Naive thymus-derived CD8-positive, alpha-beta T cell (primary cell): ENCODE data around the gene NKAIN2. TPM values are rescaled to one million over a fixed set of nuclear protein-coding genes. Genes with fewer than 3 reads are reported as not detected.

Experiments
- ATAC-seq, 2 donors: fragments of 150-1000 bp; cut with Tn5 transposase in 1 of 2; sonication (Bioruptor Pico), chemical (Tn5 transposase) in 1 of 2; 1 replicate in 1 of 2; 2 replicates in 1 of 2; pipeline ENCODE4 v1.10.0; 2021; ENCODE audit warnings: mild to moderate bottlenecking in 2 of 2, moderate library complexity in 2 of 2
- POLR2A ChIA-PET: fragments of 350-600 bp; sonication (Branson Sonifier 250); formaldehyde crosslinking; loops from one replicate; lab custom pipeline; 2021; ENCODE audit warnings: antibody characterized with exemption; lab: Charles Lee
- DNase-seq, 10 donors: peaks; one replicate each; pipeline versions ENCODE4 v3.0.0 to v3.0.0-alpha.2; 2020 to 2022
- H3K27ac Mint-ChIP-seq, 10 donors: one replicate each; pipeline ENCODE4 v1.8.0; 2020 to 2022; ENCODE audit warnings: mild to moderate bottlenecking in 10 of 10, mixed read lengths in 10 of 10, moderate library complexity in 4 of 10, inconsistent platforms in 1 of 10
- H3K27me3 Mint-ChIP-seq, 5 donors: one replicate each; pipeline ENCODE4 v1.8.0; 2021 to 2022; ENCODE audit warnings: mixed read lengths in 5 of 5
- H3K36me3 Mint-ChIP-seq, 3 donors: one replicate each; pipeline ENCODE4 v1.8.0; 2020 to 2022; ENCODE audit warnings: mixed read lengths in 3 of 3, mild to moderate bottlenecking in 2 of 3, inconsistent platforms in 1 of 3
- H3K4me1 Mint-ChIP-seq, 4 donors: one replicate each; pipeline ENCODE4 v1.8.0; 2021 to 2022; ENCODE audit warnings: mixed read lengths in 4 of 4
- H3K4me3 Mint-ChIP-seq, 10 donors: one replicate each; pipeline ENCODE4 v1.8.0; 2020 to 2022; ENCODE audit warnings: mild to moderate bottlenecking in 10 of 10, mixed read lengths in 10 of 10, moderate library complexity in 6 of 10, inconsistent platforms in 1 of 10
- H3K9me3 Mint-ChIP-seq, 9 donors: one replicate each; pipeline ENCODE4 v1.8.0; 2020 to 2022; ENCODE audit warnings: mixed read lengths in 9 of 9, mild to moderate bottlenecking in 3 of 9, inconsistent platforms in 1 of 9, moderate library complexity in 1 of 9
- polyA plus RNA-seq, 3 donors: library from polyadenylated mRNA; unstranded; fragments of 300-500 nt; fragmentation: Illumina TruSeq; gene quantifications; one replicate each; pipeline ENCODE4 v1.2.3, GENCODE V29; 2021
- total RNA-seq, 8 experiments: library from RNA in 2 of 8; stranded (reverse) in 2 of 8; gene quantifications; one replicate each; pipeline ENCODE4 v1.2.3 and lab custom pipeline; 2021 to 2026

The NKAIN2 gene
- total and polyA plus RNA-seq, 5 experiments from 2014 or later: not detected

- POLR2A ChIA-PET: no interaction called here
- DNase-seq (no peak), ATAC-seq (no peak)
- H3K4me3 Mint-ChIP-seq: no peak overlapping the region
- no peaks in the 10 kb centered on the region for H3K4me1 Mint-ChIP-seq
- no peak overlapping the region for H3K27ac Mint-ChIP-seq
- no peaks in the 10 kb centered on the region for H3K36me3 Mint-ChIP-seq
- peaks cover 0 to 6% (median 0%) of the 10 kb centered on the region in 5 donors for H3K27me3 Mint-ChIP-seq
- H3K9me3 Mint-ChIP-seq: peaks cover 0 to 7% (median 0%) of the 10 kb centered on the region in 9 donors
These were observed 971.5 kb downstream of the NKAIN2 start for GRCh38 chr6:124775121-124775520.

GRCh38 chr6:124777863-124778262 is 974.2 kb downstream of the NKAIN2 start:
- no peaks in the 10 kb centered on the region for H3K4me1 Mint-ChIP-seq
- no peak for DNase-seq
- peaks cover 0 to 15% (median 0%) of the 10 kb centered on the region in 9 donors for H3K9me3 Mint-ChIP-seq
- no peak overlapping the region for H3K27ac Mint-ChIP-seq
- POLR2A ChIA-PET: no interaction called here
- H3K27me3 Mint-ChIP-seq: no peaks in the 10 kb centered on the region
- H3K36me3 Mint-ChIP-seq: no peaks in the 10 kb centered on the region
- H3K4me3 Mint-ChIP-seq: no peak overlapping the region
- no peak for ATAC-seq

GRCh38 chr6:124780623-124781022 is 977.0 kb downstream of the NKAIN2 start:
- no peak for DNase-seq
- Mint-ChIP-seq H3K27ac (no peak overlapping the region), H3K9me3 (peaks cover 0 to 15% (median 0%) of the 10 kb centered on the region in 9 donors), H3K4me3 (no peak overlapping the region), H3K27me3 (peaks cover 0 to 5% (median 0%) of the 10 kb centered on the region in 5 donors), H3K4me1 (no peaks in the 10 kb centered on the region), H3K36me3 (no peaks in the 10 kb centered on the region)
- POLR2A ChIA-PET: no interaction called here
- no peak for ATAC-seq

GRCh38 chr6:124783344-124783743 is 979.7 kb downstream of the NKAIN2 start:
- Mint-ChIP-seq H3K27me3 (peaks cover 0 to 13% (median 6%) of the 10 kb centered on the region in 5 donors), H3K9me3 (peaks cover 0 to 15% (median 0%) of the 10 kb centered on the region in 9 donors), H3K36me3 (no peaks in the 10 kb centered on the region), H3K4me1 (no peaks in the 10 kb centered on the region), H3K4me3 (no peak overlapping the region), H3K27ac (no peak overlapping the region)
- POLR2A ChIA-PET: no interaction called here
- DNase-seq (no peak), ATAC-seq (no peak)

- no peaks in the 10 kb centered on the region for H3K4me1 Mint-ChIP-seq
- H3K4me3 Mint-ChIP-seq: no peak overlapping the region
- POLR2A ChIA-PET: no interaction called here
- H3K9me3 Mint-ChIP-seq: peaks cover 0 to 4% (median 0%) of the 10 kb centered on the region in 9 donors
- ATAC-seq (no peak), DNase-seq (no peak)
- H3K27me3 Mint-ChIP-seq: peaks cover 1 to 15% (median 6%) of the 10 kb centered on the region in 5 donors
- H3K36me3 Mint-ChIP-seq: no peaks in the 10 kb centered on the region
- no peak overlapping the region for H3K27ac Mint-ChIP-seq
These were observed 987.5 kb downstream of the NKAIN2 start for GRCh38 chr6:124791156-124791555.

- peaks cover 0 to 8% (median under 1%) of the 10 kb centered on the region in 5 donors for H3K27me3 Mint-ChIP-seq
- no peaks in the 10 kb centered on the region for H3K4me1 Mint-ChIP-seq
- no peaks in the 10 kb centered on the region for H3K36me3 Mint-ChIP-seq
- H3K9me3 Mint-ChIP-seq: no peaks in the 10 kb centered on the region
- no peak overlapping the region for H3K4me3 Mint-ChIP-seq
- no peak for ATAC-seq
- POLR2A ChIA-PET: no interaction called here
- no peak for DNase-seq
- H3K27ac Mint-ChIP-seq: no peak overlapping the region
These were observed 988.7 kb downstream of the NKAIN2 start for GRCh38 chr6:124792386-124792785.

GRCh38 chr6:124793398-124793797 is 989.7 kb downstream of the NKAIN2 start:
- no peaks in the 10 kb centered on the region for H3K4me1 Mint-ChIP-seq
- H3K27ac Mint-ChIP-seq: no peak overlapping the region
- H3K9me3 Mint-ChIP-seq: no peaks in the 10 kb centered on the region
- no peak for ATAC-seq
- no peaks in the 10 kb centered on the region for H3K36me3 Mint-ChIP-seq
- peaks cover 0 to 7% (median 0%) of the 10 kb centered on the region in 5 donors for H3K27me3 Mint-ChIP-seq
- no peak overlapping the region for H3K4me3 Mint-ChIP-seq
- DNase-seq: no peak
- POLR2A ChIA-PET: no interaction called here

- ATAC-seq (no peak), DNase-seq (no peak)
- Mint-ChIP-seq H3K27me3 (peaks cover 0 to 3% (median 0%) of the 10 kb centered on the region in 5 donors), H3K9me3 (no peaks in the 10 kb centered on the region), H3K4me1 (no peaks in the 10 kb centered on the region), H3K4me3 (no peak overlapping the region), H3K36me3 (no peaks in the 10 kb centered on the region), H3K27ac (no peak overlapping the region)
- POLR2A ChIA-PET: no interaction called here
These were observed 992.2 kb downstream of the NKAIN2 start for GRCh38 chr6:124795643-124796463.

GRCh38 chr6:124796464-124796970 is 992.9 kb downstream of the NKAIN2 start:
- POLR2A ChIA-PET: no interaction called here
- no peak for DNase-seq
- H3K4me3 Mint-ChIP-seq: no peak overlapping the region
- no peak overlapping the region for H3K27ac Mint-ChIP-seq
- H3K9me3 Mint-ChIP-seq: peaks cover 0 to 1% (median 0%) of the 10 kb centered on the region in 9 donors
- no peak for ATAC-seq
- H3K36me3 Mint-ChIP-seq: no peaks in the 10 kb centered on the region
- H3K27me3 Mint-ChIP-seq: peaks cover 0 to 3% (median 0%) of the 10 kb centered on the region in 5 donors
- no peaks in the 10 kb centered on the region for H3K4me1 Mint-ChIP-seq

GRCh38 chr6:124797224-124797623 is 993.6 kb downstream of the NKAIN2 start:
- Mint-ChIP-seq H3K4me3 (no peak overlapping the region), H3K27me3 (peaks cover 0 to 3% (median 0%) of the 10 kb centered on the region in 5 donors), H3K9me3 (peaks cover 0 to 2% (median 0%) of the 10 kb centered on the region in 9 donors), H3K36me3 (no peaks in the 10 kb centered on the region), H3K4me1 (no peaks in the 10 kb centered on the region), H3K27ac (no peak overlapping the region)
- POLR2A ChIA-PET: no interaction called here
- DNase-seq: no peak
- no peak for ATAC-seq

- POLR2A ChIA-PET: no interaction called here
- no peak overlapping the region for H3K27ac Mint-ChIP-seq
- DNase-seq (no peak), ATAC-seq (no peak)
- H3K36me3 Mint-ChIP-seq: no peaks in the 10 kb centered on the region
- H3K4me1 Mint-ChIP-seq: no peaks in the 10 kb centered on the region
- peaks cover 0 to 2% (median 0%) of the 10 kb centered on the region in 9 donors for H3K9me3 Mint-ChIP-seq
- H3K27me3 Mint-ChIP-seq: peaks cover 0 to 12% (median 0%) of the 10 kb centered on the region in 5 donors
- no peak overlapping the region for H3K4me3 Mint-ChIP-seq
These were observed 995.4 kb downstream of the NKAIN2 start for GRCh38 chr6:124798942-124799496.

- H3K27me3 Mint-ChIP-seq: peaks cover 0 to 12% (median 0%) of the 10 kb centered on the region in 5 donors
These were observed 996.0 kb downstream of the NKAIN2 start for GRCh38 chr6:124799638-124800037.

GRCh38 chr6:124800222-124800621 is 996.6 kb downstream of the NKAIN2 start:
- peaks cover 0 to 3% (median 0%) of the 10 kb centered on the region in 9 donors for H3K9me3 Mint-ChIP-seq
- peaks cover 0 to 12% (median 0%) of the 10 kb centered on the region in 5 donors for H3K27me3 Mint-ChIP-seq
- POLR2A ChIA-PET: no interaction called here
- no peak overlapping the region for H3K27ac Mint-ChIP-seq
- H3K36me3 Mint-ChIP-seq: no peaks in the 10 kb centered on the region
- ATAC-seq: no peak
- H3K4me1 Mint-ChIP-seq: no peaks in the 10 kb centered on the region
- H3K4me3 Mint-ChIP-seq: no peak overlapping the region
- DNase-seq: no peak

More at GRCh38 chr6:124799638-124800037, 996.0 kb downstream of the NKAIN2 start:
- POLR2A ChIA-PET: no interaction called here
- no peaks in the 10 kb centered on the region for H3K36me3 Mint-ChIP-seq
- H3K9me3 Mint-ChIP-seq: peaks cover 0 to 3% (median 0%) of the 10 kb centered on the region in 9 donors
- no peak for DNase-seq
- H3K4me1 Mint-ChIP-seq: no peaks in the 10 kb centered on the region
- no peak for ATAC-seq
- H3K27ac Mint-ChIP-seq: no peak overlapping the region
- no peak overlapping the region for H3K4me3 Mint-ChIP-seq
